H1 (cell line): Measurements from ENCODE around the gene B4GALT5. TPM values are rescaled to one million over a fixed set of nuclear protein-coding genes. Genes with fewer than 3 reads are reported as not detected.
"Not testable (repeated sequence)": the region's sequence is repeated elsewhere in the genome, so short reads cannot be mapped to it uniquely, and the experiment has no call there.

Experiments
- CTCF ChIA-PET: fragments of 300-600 bp; sonication (Branson Sonifier 250); formaldehyde crosslinking; loops from one replicate; lab custom pipeline; 2021; ENCODE audit not compliant: partially characterized antibody; lab: Charles Lee
- POLR2A ChIA-PET: fragments of 300-600 bp; sonication (Branson Sonifier 250); formaldehyde crosslinking; loops from one replicate; lab custom pipeline; 2021; ENCODE audit warnings: inconsistent platforms; ENCODE audit not compliant: partially characterized antibody; lab: Charles Lee
- DNase-seq, 2 experiments: peaks; one replicate each; pipeline versions ENCODE4 v3.0.0 to v3.0.0-alpha.2; 2010 to 2022; ENCODE audit warnings: low spot score in 2 of 2, low read depth in 1 of 2, mixed read lengths in 1 of 2
- FAIRE-seq: peaks from 2 replicates; lab custom pipeline; 2011; peaks lifted over from hg19 to GRCh38; lab: Jason Lieb, UNC
- H2AFZ ChIP-seq: 2 replicates; pipeline ENCODE4 v1.8.1; 2012; ENCODE audit warnings: low read length, inconsistent platforms
- H2AK5ac ChIP-seq: 2 replicates; pipeline ENCODE4 v1.6.1; 2013; ENCODE audit warnings: low read depth, low read length
- H2BK120ac ChIP-seq: replicated peaks from 2 replicates; pipeline ENCODE3; 2013; ENCODE audit warnings: low read depth, low read length, inconsistent platforms
- H2BK12ac ChIP-seq: 2 replicates; pipeline ENCODE4 v1.6.1; 2013; ENCODE audit warnings: low read depth, low read length
- H2BK15ac ChIP-seq: 2 replicates; pipeline ENCODE4 v1.6.1; 2013; ENCODE audit warnings: low read length
- H2BK20ac ChIP-seq: 2 replicates; pipeline ENCODE4 v1.6.1; 2013; ENCODE audit warnings: low read length
- H2BK5ac ChIP-seq: 2 replicates; pipeline ENCODE4 v1.6.1; 2013; ENCODE audit warnings: low read depth, low read length
- H3K14ac ChIP-seq: 2 replicates; pipeline ENCODE4 v1.6.1; 2013; ENCODE audit warnings: inconsistent platforms; ENCODE audit not compliant: insufficient read length
- H3K18ac ChIP-seq: 2 replicates; pipeline ENCODE4 v1.6.1; 2013; ENCODE audit warnings: low read length; ENCODE audit errors: extremely low read depth
- H3K23ac ChIP-seq: 2 replicates; pipeline ENCODE4 v1.6.1; 2013; ENCODE audit warnings: inconsistent platforms; ENCODE audit not compliant: insufficient read length
- H3K23me2 ChIP-seq: 2 replicates; pipeline ENCODE4 v1.6.1; 2013; ENCODE audit warnings: low read depth, low read length
- H3K27ac ChIP-seq: 2 replicates; pipeline ENCODE4 v1.6.1; 2011; ENCODE audit warnings: low read depth, low read length, inconsistent platforms
- H3K27me3 ChIP-seq, 4 experiments: replicated peaks in 1 of 4; 1 replicate in 1 of 4; 2 replicates in 3 of 4; pipeline versions ENCODE4 v1.6.1 to v1.8.1; 2011 to 2013; ENCODE audit warnings: low read length in 3 of 4, mild to moderate bottlenecking in 3 of 4, inconsistent platforms in 2 of 4, mixed read lengths in 2 of 4, moderate library complexity in 1 of 4; ENCODE audit not compliant: control insufficient read depth in 3 of 4, insufficient read depth in 3 of 4; ENCODE audit errors: extremely low read depth in 1 of 4
- H3K36me3 ChIP-seq, 4 experiments: 2 replicates each; pipeline versions ENCODE4 v1.6.1 to v1.8.1; 2011 to 2013; ENCODE audit warnings: mild to moderate bottlenecking in 4 of 4, low read length in 3 of 4, moderate library complexity in 2 of 4, control low read depth in 1 of 4, inconsistent platforms in 1 of 4; ENCODE audit not compliant: insufficient read depth in 4 of 4, control insufficient read depth in 2 of 4
- H3K4ac ChIP-seq: replicated peaks from 2 replicates; pipeline ENCODE3; 2013; ENCODE audit warnings: low read length, low read depth, mixed read lengths, inconsistent platforms; ENCODE audit not compliant: insufficient read length
- H3K4me1 ChIP-seq, 4 experiments: replicated peaks in 1 of 4; 1 replicate in 1 of 4; 2 replicates in 3 of 4; pipeline versions ENCODE4 v1.6.1 to v1.8.1; 2011 to 2013; ENCODE audit warnings: low read length in 3 of 4, inconsistent platforms in 2 of 4, mixed read lengths in 1 of 4; ENCODE audit not compliant: insufficient read depth in 4 of 4, control insufficient read depth in 3 of 4
- H3K4me2 ChIP-seq, 2 experiments: 2 replicates each; pipeline versions ENCODE4 v1.6.1 to v1.8.1; 2011 to 2013; ENCODE audit warnings: low read depth in 2 of 2, low read length in 2 of 2, control low read depth in 1 of 2, inconsistent platforms in 1 of 2, mild to moderate bottlenecking in 1 of 2; ENCODE audit not compliant: insufficient read depth in 1 of 2
- H3K4me3 ChIP-seq, 4 experiments: fragments of 200-600, 300-600 bp in 1 of 4; sonication (generic), shearing (Covaris generic), sonication (Bioruptor Twin) in 1 of 4; 2 replicates each; pipeline versions ENCODE4 v1.5.1 to v1.8.1; 2011 to 2016; ENCODE audit warnings: low read length in 4 of 4, low read depth in 3 of 4, control low read depth in 2 of 4, inconsistent platforms in 2 of 4, mild to moderate bottlenecking in 2 of 4, mixed read lengths in 1 of 4, moderate library complexity in 1 of 4; ENCODE audit not compliant: insufficient read depth in 2 of 4; ENCODE audit errors: extremely low read depth in 1 of 4
- H3K56ac ChIP-seq: replicated peaks from 2 replicates; pipeline ENCODE3; 2013; ENCODE audit warnings: low read depth, mild to moderate bottlenecking, mixed read lengths, low read length, inconsistent platforms; ENCODE audit not compliant: insufficient read length
- H3K79me1 ChIP-seq: 2 replicates; pipeline ENCODE4 v1.6.1; 2013; ENCODE audit warnings: low read depth, low read length, control low read depth
- H3K79me2 ChIP-seq, 2 experiments: 2 replicates each; pipeline versions ENCODE4 v1.6.1 to v1.8.1; 2012 to 2013; ENCODE audit warnings: low read length in 2 of 2, mild to moderate bottlenecking in 2 of 2, inconsistent platforms in 1 of 2; ENCODE audit not compliant: insufficient read depth in 2 of 2, control insufficient read depth in 1 of 2
- H3K9ac ChIP-seq, 4 experiments: replicated peaks in 1 of 4; 1 replicate in 1 of 4; 2 replicates in 3 of 4; pipeline versions ENCODE4 v1.6.1 to v1.8.1; 2011 to 2013; ENCODE audit warnings: low read depth in 3 of 4, low read length in 3 of 4, control low read depth in 2 of 4, mild to moderate bottlenecking in 2 of 4, moderate library complexity in 2 of 4, inconsistent platforms in 1 of 4; ENCODE audit errors: extremely low read depth in 1 of 4
- H3K9me3 ChIP-seq, 2 experiments: 2 replicates each; pipeline versions ENCODE4 v1.6.1 to v1.8.1; 2012 to 2013; ENCODE audit warnings: mild to moderate bottlenecking in 2 of 2, moderate library complexity in 2 of 2, control low read depth in 1 of 2, inconsistent platforms in 1 of 2, low read depth in 1 of 2, low read length in 1 of 2, mixed read lengths in 1 of 2; ENCODE audit not compliant: insufficient read depth in 2 of 2
- H4K20me1 ChIP-seq, 2 experiments: replicated peaks in 1 of 2; 2 replicates each; pipeline versions ENCODE3 to v1.8.1; 2011 to 2013; ENCODE audit warnings: inconsistent platforms in 2 of 2, low read length in 2 of 2, mild to moderate bottlenecking in 1 of 2; ENCODE audit not compliant: insufficient read depth in 2 of 2, control insufficient read depth in 1 of 2
- H4K5ac ChIP-seq: 2 replicates; pipeline ENCODE4 v1.6.1; 2013; ENCODE audit warnings: low read length, low read depth, mixed read lengths, inconsistent platforms; ENCODE audit not compliant: insufficient read length
- H4K8ac ChIP-seq: 2 replicates; pipeline ENCODE4 v1.8.0; 2013; ENCODE audit warnings: mild to moderate bottlenecking, moderate library complexity, low read length, inconsistent platforms; ENCODE audit not compliant: insufficient read depth; ENCODE audit errors: extremely low read depth
- H4K91ac ChIP-seq: replicated peaks from 2 replicates; pipeline ENCODE3; 2013; ENCODE audit warnings: low read length, mixed read lengths, inconsistent platforms; ENCODE audit not compliant: insufficient read length
- PHF8 ChIP-seq: fragments of 200-600 bp; sonication (generic); conservative IDR thresholded peaks from 2 replicates; pipeline ENCODE4 v1.7.1; 2012; ENCODE audit warnings: low read depth, mild to moderate bottlenecking, inconsistent platforms, low read length, moderate library complexity
- POLR2AphosphoS5 ChIP-seq: IDR thresholded peaks from 2 replicates; pipeline ENCODE4 v1.6.1; 2011; ENCODE audit warnings: low read depth, low read length
- WGBS, 2 experiments: shearing (Covaris generic) in 1 of 2; methylation state at CpG; one replicate each; pipeline versions ENCODE4 v1.1.6 to v1.1.7; 2013 to 2015; ENCODE audit warnings: low lambda C conversion rate in 2 of 2, mixed read lengths in 2 of 2, inconsistent platforms in 1 of 2, low coverage in 1 of 2, missing lambda C conversion rate in 1 of 2; ENCODE audit not compliant: insufficient replicate concordance in 2 of 2, insufficient coverage in 1 of 2, insufficient read length in 1 of 2; ENCODE audit errors: extremely low coverage in 1 of 2, missing lambda C conversion rate in 1 of 2; 5-methylcytosine and 5-hydroxymethylcytosine counted together
- polyA plus RNA-seq, 7 experiments: library from polyadenylated mRNA; depleted of rRNA in 3 of 7; stranded (reverse) in 5 of 7; unstranded in 2 of 7; fragments of >200 nt in 5 of 7; fragments of 200-250 nt in 2 of 7; gene quantifications; 1 replicate in 5 of 7; 2 replicates in 1 of 7; 4 replicates in 1 of 7; pipeline versions ENCODE4 v1.2.1 to v1.2.3, GENCODE V29; 2011 to 2013; ENCODE audit warnings: missing spikeins in 2 of 7, mixed read lengths in 2 of 7
- total RNA-seq: library from RNA; stranded (reverse); fragmentation: NEBNext Ultra II Directional; extraction: Animal tissue kit (Norgen Biotek cat#: 25700); gene quantifications from 2 replicates; pipeline ENCODE4 v1.2.1, GENCODE V29; 2021

Gene B4GALT5
- total and polyA plus RNA-seq, 2 of the 8 experiments (the other 6 are each of a cell fraction or from before 2014, with no cell fraction given) = 46.5 to 75.4 TPM

DNA sequence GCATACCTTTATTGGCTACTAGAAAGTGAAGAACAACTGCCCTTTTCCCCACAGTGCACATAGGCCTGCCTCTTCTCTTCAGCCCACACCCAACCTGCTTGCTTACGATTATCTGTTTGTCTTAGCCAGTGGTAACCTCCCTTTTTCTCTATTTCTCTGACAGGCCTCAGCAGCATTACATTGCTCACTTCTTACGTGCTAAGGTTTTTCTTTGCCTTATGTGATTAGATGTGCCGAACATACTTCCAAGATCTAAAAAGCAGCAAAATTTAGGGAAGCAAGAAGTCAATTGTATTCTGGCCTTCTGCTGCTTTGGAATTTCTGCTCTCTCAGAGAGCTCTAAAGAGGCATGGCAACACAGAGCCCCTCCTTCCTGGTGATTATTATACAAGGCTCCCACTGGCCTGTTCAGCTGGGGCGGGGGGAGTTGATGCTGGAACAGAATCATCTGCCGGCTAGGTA lies 7.0 kb downstream of the B4GALT5 start (continued):
- TF ChIP-seq POLR2AphosphoS5 (no peak), PHF8 (no peak)
- TF ChIP-seq, all 59 proteins: peak for 0

DNA sequence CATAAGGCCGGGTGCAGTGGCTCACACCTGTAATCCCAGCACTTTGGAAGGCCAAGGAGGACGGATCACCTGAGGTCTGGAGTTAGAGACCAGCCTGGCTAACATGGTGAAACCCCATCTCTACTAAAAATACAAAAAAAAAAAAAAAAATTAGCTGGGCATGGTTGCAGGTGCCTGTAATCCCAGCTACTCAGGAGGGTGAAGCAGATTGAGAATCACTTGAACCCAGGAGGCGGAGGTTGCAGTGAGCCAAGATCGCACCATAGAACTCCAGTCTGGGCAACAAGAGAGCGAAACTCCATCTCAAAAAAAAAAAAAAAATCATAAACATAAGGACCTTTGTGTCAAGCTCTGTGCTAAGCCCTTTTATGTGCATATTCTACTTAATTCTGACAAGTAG lies 7.8 kb downstream of the B4GALT5 start:
- WGBS, 2 experiments = 89% methylated on average over 5 of the region's 5 CpGs; no CpG with 5 or more reads in 1 of the 2 experiments
- not testable (repeated sequence) for FAIRE-seq
- CTCF ChIA-PET = interaction anchor here (0.6 to 1.2 kb wide), 8 partner anchors 9 to 376 kb away, joined by 3 to 4 read pairs (median 3); no protein-coding TSS in a partner anchor

More for the DNA sequence above, 7.8 kb downstream of the B4GALT5 start:
- H3K9ac ChIP-seq, H3K79me1 ChIP-seq, H3K23ac ChIP-seq, H4K5ac ChIP-seq, H3K18ac ChIP-seq, H3K4ac ChIP-seq, H3K27me3 ChIP-seq, DNase-seq, H3K23me2 ChIP-seq, H2BK120ac ChIP-seq, H2BK15ac ChIP-seq, H3K4me3 ChIP-seq, H2BK20ac ChIP-seq, H3K27ac ChIP-seq, H2AK5ac ChIP-seq, H4K91ac ChIP-seq, H3K9me3 ChIP-seq, H2AFZ ChIP-seq, H3K56ac ChIP-seq, H3K4me2 ChIP-seq, H3K14ac ChIP-seq, H2BK12ac ChIP-seq, H4K8ac ChIP-seq, H2BK5ac ChIP-seq, H3K36me3 ChIP-seq: not testable (repeated sequence)
- Histone ChIP-seq H3K4me1 (peaks cover 0 to 12% (median 6%) of the 10 kb centered on the region in 4 experiments; a peak in 5 of 7 replicates), H4K20me1 (peaks cover 20 to 21% of the 10 kb centered on the region in 2 experiments), H3K79me2 (peaks cover 44 to 98% of the 10 kb centered on the region in 2 experiments)
- POLR2A ChIA-PET = interaction anchor here (0.6 to 1.4 kb wide), 3 partner anchors 8 to 75 kb away, joined by 3 to 4 read pairs (median 3); no protein-coding TSS in a partner anchor
